Caco-2 (cell line): Measurements from ENCODE around the gene GPM6B. TPM values are rescaled to one million over a fixed set of nuclear protein-coding genes. Genes with fewer than 3 reads are reported as not detected.

Source experiments
- BruUV-seq: library from RNA; stranded (reverse); fragments of 400-500 nt; replicated peaks from 2 replicates; lab custom pipeline; 2021; lab: Mats Ljungman, UMichigan
- CTCF ChIA-PET: fragments of 300-600 bp; sonication (Branson Sonifier 250); formaldehyde crosslinking; loops from one replicate; lab custom pipeline; 2022; ENCODE audit warnings: antibody characterized with exemption; lab: Charles Lee
- POLR2A ChIA-PET: fragments of 300-600 bp; sonication (Branson Sonifier 250); formaldehyde crosslinking; loops from one replicate; lab custom pipeline; 2022; ENCODE audit warnings: antibody characterized with exemption; lab: Charles Lee
- DNase-seq, 2 experiments: peaks; one replicate each; pipeline versions ENCODE4 v3.0.0 to v3.0.0-alpha.2; 2020 to 2022
- H3K27me3 ChIP-seq: replicated peaks from 2 replicates; pipeline ENCODE4 v1.6.0; 2011; ENCODE audit warnings: low read length; ENCODE audit not compliant: control insufficient read depth, insufficient read depth
- H3K36me3 ChIP-seq: 2 replicates; pipeline ENCODE4 v1.5.1; 2011; ENCODE audit warnings: low read length; ENCODE audit not compliant: control insufficient read depth, insufficient read depth
- H3K4me1 ChIP-seq: fragments of 250-450 bp; sonication (Bioruptor Pico); 2 replicates; pipeline ENCODE4 v1.5.1; 2020; ENCODE audit warnings: mild to moderate bottlenecking
- H3K4me3 ChIP-seq: 2 replicates; pipeline ENCODE4 v1.5.1; 2011; ENCODE audit warnings: low read depth, mild to moderate bottlenecking, control low read depth, low read length
- H3K9me3 ChIP-seq: fragments of 250-450 bp; sonication (Bioruptor Pico); 2 replicates; pipeline ENCODE4 v1.5.1; 2020; ENCODE audit warnings: mild to moderate bottlenecking, moderate library complexity
- H3K27ac Mint-ChIP-seq: one replicate; pipeline ENCODE4 v1.8.0; 2022; ENCODE audit warnings: mixed read lengths; ENCODE audit not compliant: unreplicated experiment
- H3K27me3 Mint-ChIP-seq: one replicate; pipeline ENCODE4 v1.8.0; 2022; ENCODE audit warnings: mixed read lengths; ENCODE audit not compliant: insufficient read depth, unreplicated experiment
- H3K36me3 Mint-ChIP-seq: one replicate; pipeline ENCODE4 v1.8.0; 2022; ENCODE audit warnings: mild to moderate bottlenecking, mixed read lengths; ENCODE audit not compliant: insufficient read depth, unreplicated experiment
- H3K4me1 Mint-ChIP-seq: one replicate; pipeline ENCODE4 v1.8.0; 2022; ENCODE audit warnings: low read depth, mixed read lengths; ENCODE audit not compliant: unreplicated experiment
- H3K4me3 Mint-ChIP-seq: one replicate; pipeline ENCODE4 v1.8.0; 2022; ENCODE audit warnings: mild to moderate bottlenecking, moderate library complexity, mixed read lengths; ENCODE audit not compliant: unreplicated experiment
- H3K9me3 Mint-ChIP-seq: one replicate; pipeline ENCODE4 v1.8.0; 2022; ENCODE audit warnings: mixed read lengths; ENCODE audit not compliant: unreplicated experiment
- intact Hi-C: fragments of 100-400 bp; cut with micrococcal nuclease; formaldehyde crosslinking; loops from one replicate; pipeline ENCODE4 v1.10.0; 2022; ENCODE audit not compliant: unreplicated experiment
- total RNA-seq: library from RNA; stranded (reverse); gene quantifications from 2 replicates; pipeline ENCODE4 v1.2.3, GENCODE V29; 2022
- TF ChIP-seq, protein P1 (sequence below), 2 experiments: fragments of 200-600 bp in 1 of 2; IDR thresholded peaks; 1 replicate in 1 of 2; 2 replicates in 1 of 2; pipeline versions ENCODE4 v1.5.1 to v1.8.0; 2011 to 2022; ENCODE audit warnings: antibody characterized with exemption in 1 of 2, control low read depth in 1 of 2, inconsistent platforms in 1 of 2, low read depth in 1 of 2, low read length in 1 of 2, mild to moderate bottlenecking in 1 of 2, moderate library complexity in 1 of 2; ENCODE audit not compliant: insufficient read depth in 1 of 2, severe bottlenecking in 1 of 2, unreplicated experiment in 1 of 2

GPM6B gene
- total RNA-seq, 1 experiment from 2014 or later, result 0.09 TPM

DNA sequence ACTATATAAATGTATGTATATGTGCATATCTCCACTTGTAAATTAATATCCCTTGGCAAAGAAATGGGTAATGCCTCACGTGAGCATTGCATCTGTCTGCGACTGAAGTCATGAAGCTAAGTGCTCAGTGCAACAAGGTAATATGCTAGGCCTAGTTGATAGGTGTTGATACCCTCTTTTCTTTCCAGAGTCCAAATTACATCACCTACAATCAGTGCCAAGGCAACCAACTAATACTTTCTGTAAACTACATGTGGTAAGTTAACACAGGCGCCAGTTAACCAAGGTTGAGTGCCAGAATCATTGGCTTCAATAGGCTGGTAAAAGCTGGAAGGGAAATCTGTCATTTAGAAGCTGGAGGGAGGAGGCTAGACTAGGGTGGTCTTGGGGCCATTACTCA is 41.1 kb downstream of the GPM6B start:
- Histone ChIP-seq H3K27me3 (no peaks in the 10 kb centered on the region), H3K4me3 (no peak overlapping the region), H3K36me3 (no peaks in the 10 kb centered on the region; the same call in 1 of the 2 replicates), H3K4me1 (no peaks in the 10 kb centered on the region), H3K9me3 (no peaks in the 10 kb centered on the region)
- H3K27me3 Mint-ChIP-seq, result no peaks in the 10 kb centered on the region
- ChIA-PET POLR2A (no interaction called here), CTCF (no interaction called here)
- no peak overlapping the region for H3K4me3 Mint-ChIP-seq
- no TSS peak for BruUV-seq
- H3K27ac Mint-ChIP-seq, result no peak overlapping the region
- H3K4me1 Mint-ChIP-seq, result no peaks in the 10 kb centered on the region
- peaks cover 23% of the 10 kb centered on the region for H3K36me3 Mint-ChIP-seq
- DNase-seq, result no peak
- H3K9me3 Mint-ChIP-seq, result no peaks in the 10 kb centered on the region
- TF ChIP-seq, protein P1, sequence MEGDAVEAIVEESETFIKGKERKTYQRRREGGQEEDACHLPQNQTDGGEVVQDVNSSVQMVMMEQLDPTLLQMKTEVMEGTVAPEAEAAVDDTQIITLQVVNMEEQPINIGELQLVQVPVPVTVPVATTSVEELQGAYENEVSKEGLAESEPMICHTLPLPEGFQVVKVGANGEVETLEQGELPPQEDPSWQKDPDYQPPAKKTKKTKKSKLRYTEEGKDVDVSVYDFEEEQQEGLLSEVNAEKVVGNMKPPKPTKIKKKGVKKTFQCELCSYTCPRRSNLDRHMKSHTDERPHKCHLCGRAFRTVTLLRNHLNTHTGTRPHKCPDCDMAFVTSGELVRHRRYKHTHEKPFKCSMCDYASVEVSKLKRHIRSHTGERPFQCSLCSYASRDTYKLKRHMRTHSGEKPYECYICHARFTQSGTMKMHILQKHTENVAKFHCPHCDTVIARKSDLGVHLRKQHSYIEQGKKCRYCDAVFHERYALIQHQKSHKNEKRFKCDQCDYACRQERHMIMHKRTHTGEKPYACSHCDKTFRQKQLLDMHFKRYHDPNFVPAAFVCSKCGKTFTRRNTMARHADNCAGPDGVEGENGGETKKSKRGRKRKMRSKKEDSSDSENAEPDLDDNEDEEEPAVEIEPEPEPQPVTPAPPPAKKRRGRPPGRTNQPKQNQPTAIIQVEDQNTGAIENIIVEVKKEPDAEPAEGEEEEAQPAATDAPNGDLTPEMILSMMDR (IDR thresholded peaks at IDR 0.05; ENCODE audit: insufficient read depth in 1 of 2, low read depth in 1 of 2, low read length in 1 of 2, severe bottlenecking in 1 of 2, unreplicated experiment in 1 of 2), result no peak
- intact Hi-C loops, result no loop called here

DNA sequence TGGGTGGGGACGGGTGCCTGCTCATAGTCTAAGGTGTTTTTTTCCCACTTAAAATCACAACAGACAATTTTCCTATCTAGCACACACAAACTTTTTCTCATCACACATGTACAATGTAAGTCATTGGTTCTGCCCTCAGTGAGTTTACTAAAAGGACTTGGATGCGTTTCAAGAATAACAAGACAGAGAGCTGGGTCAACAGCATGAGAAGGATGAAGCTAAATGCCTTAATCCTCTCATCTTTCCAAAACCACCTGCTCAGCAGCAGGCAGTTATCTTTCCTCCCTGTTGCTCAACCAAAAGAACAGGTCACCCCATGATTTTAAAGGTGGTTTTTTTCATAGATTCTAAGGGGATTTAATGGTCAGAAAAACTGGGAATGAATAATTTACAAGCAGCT is 42.2 kb downstream of the GPM6B start:
- DNase-seq, result no peak
- no peaks in the 10 kb centered on the region for H3K27me3 ChIP-seq
- Mint-ChIP-seq H3K4me3 (no peak overlapping the region), H3K27me3 (no peaks in the 10 kb centered on the region), H3K4me1 (no peaks in the 10 kb centered on the region), H3K9me3 (no peaks in the 10 kb centered on the region), H3K27ac (no peak overlapping the region), H3K36me3 (peaks cover 33% of the 10 kb centered on the region)
- no peaks in the 10 kb centered on the region; the same call in 1 of the 2 replicates for H3K36me3 ChIP-seq
- no peak overlapping the region for H3K4me3 ChIP-seq
- TF ChIP-seq, protein P1 (IDR thresholded peaks at IDR 0.05; ENCODE audit: insufficient read depth in 1 of 2, low read depth in 1 of 2, low read length in 1 of 2, severe bottlenecking in 1 of 2, unreplicated experiment in 1 of 2), result no peak
- POLR2A ChIA-PET, result no interaction called here
- no TSS peak for BruUV-seq
- CTCF ChIA-PET, result no interaction called here
- intact Hi-C loops, result no loop called here
- no peaks in the 10 kb centered on the region for H3K4me1 ChIP-seq
- H3K9me3 ChIP-seq, result no peaks in the 10 kb centered on the region

DNA sequence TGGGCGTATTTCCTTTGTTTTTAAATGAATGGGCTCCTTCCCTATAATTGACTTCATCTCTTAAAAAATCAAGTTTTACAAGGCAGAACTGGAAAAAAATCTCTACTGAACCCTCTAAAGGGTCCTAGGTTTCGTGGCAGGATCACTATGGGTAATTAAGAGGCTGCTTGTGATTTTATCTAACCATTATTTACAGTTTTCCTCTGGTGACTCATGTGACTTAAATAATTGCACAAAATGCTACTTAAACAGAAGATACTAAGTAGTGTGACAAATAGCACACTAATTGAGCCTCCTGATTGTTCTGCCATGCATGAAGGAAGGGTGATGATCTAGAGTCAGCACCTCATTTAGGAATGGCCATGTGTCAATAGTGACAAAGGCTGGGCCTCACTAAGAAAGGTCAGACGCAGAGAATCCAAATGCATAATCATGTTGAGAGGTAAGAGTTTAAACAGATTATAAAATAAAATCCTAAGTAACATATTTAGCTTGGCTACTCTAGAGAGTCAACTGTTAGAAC is 46.8 kb downstream of the GPM6B start:
- Mint-ChIP-seq H3K27ac (no peak overlapping the region), H3K4me1 (no peaks in the 10 kb centered on the region), H3K36me3 (peaks cover 71% of the 10 kb centered on the region), H3K27me3 (no peaks in the 10 kb centered on the region), H3K4me3 (no peak overlapping the region), H3K9me3 (no peaks in the 10 kb centered on the region)
- H3K9me3 ChIP-seq, result no peaks in the 10 kb centered on the region
- H3K27me3 ChIP-seq, result no peaks in the 10 kb centered on the region
- TF ChIP-seq, protein P1 (IDR thresholded peaks at IDR 0.05; ENCODE audit: insufficient read depth in 1 of 2, low read depth in 1 of 2, low read length in 1 of 2, severe bottlenecking in 1 of 2, unreplicated experiment in 1 of 2), result no peak
- no peaks in the 10 kb centered on the region for H3K4me1 ChIP-seq
- ChIA-PET CTCF (no interaction called here), POLR2A (no interaction called here)
- H3K36me3 ChIP-seq, result no peaks in the 10 kb centered on the region
- no TSS peak for BruUV-seq
- intact Hi-C loops, result no loop called here
- H3K4me3 ChIP-seq, result no peak overlapping the region
- DNase-seq, result no peak
